HG03457 (cell line): Measurements from ENCODE around the gene LAMTOR3.
A peak's percentile ranks its signal among the peaks of the same experiment; 100 is the strongest.

Source experiments
- ATAC-seq: cut with Tn5 transposase; IDR thresholded peaks from one replicate; pipeline ENCODE4 v1.9.1; 2021; ENCODE audit warnings: moderate number of reproducible peaks; ENCODE audit not compliant: unreplicated experiment

The LAMTOR3 gene

GRCh38 chr4:99894161-99894997 lies at the start of gene LAMTOR3:
LAMTOR3 (minus strand) TSS chr4:99894427; CDS start chr4:99893963, 464 bp downstream.
- peak; percentile 97 for ATAC-seq

- no peak for ATAC-seq
Measured at GRCh38 chr4:99938243-99938753, 44.1 kb upstream of the LAMTOR3 start.

GRCh38 chr4:99934891-99935290 lies 40.7 kb upstream of the LAMTOR3 start:
- ATAC-seq, result no peak

GRCh38 chr4:99927566-99927965 lies 33.3 kb upstream of the LAMTOR3 start:
- ATAC-seq, result no peak

GRCh38 chr4:99921174-99921573 lies 26.9 kb upstream of the LAMTOR3 start:
- ATAC-seq, result no peak

GRCh38 chr4:99918656-99919055 lies 24.4 kb upstream of the LAMTOR3 start:
- ATAC-seq, result no peak

- ATAC-seq, result no peak
Measured at GRCh38 chr4:99917575-99917974, 23.3 kb upstream of the LAMTOR3 start.

- no peak for ATAC-seq
Measured at GRCh38 chr4:99915449-99915848, 21.2 kb upstream of the LAMTOR3 start.

GRCh38 chr4:99894998-99895397 lies 771 bp upstream of the LAMTOR3 start:
- ATAC-seq, result no peak

GRCh38 chr4:99893839-99894160 lies 427 bp downstream of the LAMTOR3 start:
- peak; percentile 7 for ATAC-seq

GRCh38 chr4:99893029-99893428 lies 1.2 kb downstream of the LAMTOR3 start:
- ATAC-seq, result no peak

- ATAC-seq, result no peak
Measured at GRCh38 chr4:99891351-99891750, 2.9 kb downstream of the LAMTOR3 start.

GRCh38 chr4:99887837-99888236 lies 6.4 kb downstream of the LAMTOR3 start:
- no peak for ATAC-seq

- no peak for ATAC-seq
Measured at GRCh38 chr4:99886146-99886545, 8.1 kb downstream of the LAMTOR3 start.

GRCh38 chr4:99885687-99886086 lies 8.5 kb downstream of the LAMTOR3 start:
- ATAC-seq, result no peak

GRCh38 chr4:99885063-99885664 lies 9.1 kb downstream of the LAMTOR3 start:
- ATAC-seq, result no peak

GRCh38 chr4:99879458-99879857 lies 14.8 kb downstream of the LAMTOR3 start:
- no peak for ATAC-seq

- no peak for ATAC-seq
Measured at GRCh38 chr4:99878604-99879003, 15.6 kb downstream of the LAMTOR3 start.

- ATAC-seq, result no peak
Measured at GRCh38 chr4:99876946-99877345, 17.3 kb downstream of the LAMTOR3 start.

- no peak for ATAC-seq
Measured at GRCh38 chr4:99875071-99875470, 19.2 kb downstream of the LAMTOR3 start.

GRCh38 chr4:99872570-99872969 lies 21.7 kb downstream of the LAMTOR3 start:
- ATAC-seq, result no peak

GRCh38 chr4:99868126-99868596 lies 26.1 kb downstream of the LAMTOR3 start:
- no peak for ATAC-seq
